Omental fat pad (tissue), 4 donors: Measurements from ENCODE around the gene TGFB3. TPM values are rescaled to one million over a fixed set of nuclear protein-coding genes. Genes with fewer than 3 reads are reported as not detected.
"Not testable (repeated sequence)": the region's sequence is repeated elsewhere in the genome, so short reads cannot be mapped to it uniquely, and the experiment has no call there.

Experiments used
- ATAC-seq: fragments of 150-250 bp; one replicate; pipeline ENCODE4 v1.9.1; 2016; ENCODE audit warnings: mild to moderate bottlenecking, moderate library complexity; ENCODE audit not compliant: low FRiP score
- DNase-seq: peaks from one replicate; pipeline ENCODE4 v3.0.0-alpha.2; 2019; ENCODE audit warnings: low spot score
- CTCF ChIP-seq, 3 donors: fragments of 450-650 bp; IDR thresholded peaks; one replicate each; pipeline ENCODE4 v1.5.1; 2016 to 2017; ENCODE audit warnings: antibody characterized with exemption in 3 of 3, mild to moderate bottlenecking in 3 of 3, moderate library complexity in 2 of 3
- total RNA-seq, 4 donors: library from RNA; depleted of rRNA; stranded (reverse); fragments of >200 nt; gene quantifications; one replicate each; pipeline ENCODE4 v1.1.0, GENCODE V29; 2016

TGFB3 gene
- total RNA-seq, 4 donors from 2014 or later, result 9.2 to 54.4 (median 29.6) TPM

- DNase-seq (no peak), ATAC-seq (no peak)
- TF ChIP-seq CTCF (IDR thresholded peaks at IDR 0.05), result no peak
These were observed 42.6 kb downstream of the TGFB3 start for GRCh38 chr14:75939200-75939599.

GRCh38 chr14:75934998-75935628 is 46.7 kb downstream of the TGFB3 start:
- DNase-seq, result no peak
- TF ChIP-seq CTCF (IDR thresholded peaks at IDR 0.05), result no peak
- ATAC-seq, result no peak

GRCh38 chr14:75933712-75934296 is 48.0 kb downstream of the TGFB3 start:
- DNase-seq (no peak), ATAC-seq (no peak)
- no peak for TF ChIP-seq CTCF (IDR thresholded peaks at IDR 0.05)

GRCh38 chr14:75928690-75929181 is 53.1 kb downstream of the TGFB3 start:
- no peak for DNase-seq
- TF ChIP-seq CTCF (IDR thresholded peaks at IDR 0.05), result no peak
- ATAC-seq, result no peak

- no peak for TF ChIP-seq CTCF (IDR thresholded peaks at IDR 0.05)
- ATAC-seq, result no peak
- no peak for DNase-seq
These were observed 54.2 kb downstream of the TGFB3 start for GRCh38 chr14:75927564-75928087.

- ATAC-seq (no peak), DNase-seq (no peak)
- no peak for TF ChIP-seq CTCF (IDR thresholded peaks at IDR 0.05)
These were observed 55.2 kb downstream of the TGFB3 start for GRCh38 chr14:75926431-75927115.

GRCh38 chr14:75925141-75925840 is 56.5 kb downstream of the TGFB3 start:
- DNase-seq, ATAC-seq: not testable (repeated sequence)

- not testable (repeated sequence) for ATAC-seq, DNase-seq
These were observed 61.4 kb downstream of the TGFB3 start for GRCh38 chr14:75920421-75920820.
